K562 (cell line): ENCODE results near the gene ATP6V1G2. TPM values are rescaled to one million over a fixed set of nuclear protein-coding genes. Genes with fewer than 3 reads are reported as not detected.

Experiments used
- ATAC-seq: fragments of 200-7000 bp; cut with Tn5 transposase; 3 replicates; pipeline ENCODE4 v1.9.1; 2020; ENCODE audit warnings: moderate library complexity
- BruUV-seq: library from RNA; stranded (reverse); fragments of 400-500 nt; replicated peaks from 2 replicates; lab custom pipeline; 2021; lab: Mats Ljungman, UMichigan
- CTCF ChIA-PET: fragments of 300-600 bp; formaldehyde crosslinking; extraction: SDS; loops from one replicate; lab custom pipeline; 2021; ENCODE audit warnings: low intra/inter-chr PET ratio; lab: Yijun Ruan, JAX
- POLR2A ChIA-PET: fragments of 300-600, 350-650 bp; sonication (Branson Sonifier 250); formaldehyde crosslinking; extraction: SDS; loops from one replicate; lab custom pipeline; 2021; ENCODE audit warnings: antibody characterized with exemption, inconsistent platforms; lab: Yijun Ruan, JAX
- DNase-seq, 4 experiments: peaks; one replicate each; pipeline versions ENCODE4 v3.0.0 to v3.0.0-alpha.2; 2011 to 2018; ENCODE audit warnings: low spot score in 3 of 4, mixed read lengths in 3 of 4; ENCODE audit errors: extremely low read depth in 1 of 4
- FAIRE-seq: peaks from 2 replicates; lab custom pipeline; 2011; peaks lifted over from hg19 to GRCh38; lab: Jason Lieb, UNC
- H2AFZ ChIP-seq: 2 replicates; pipeline ENCODE4 v1.6.0; 2011; ENCODE audit warnings: low read depth, low read length, control low read depth, inconsistent platforms
- H3K27ac ChIP-seq: fragments of 200-600 bp; 3 replicates; pipeline ENCODE4 v1.8.0; 2011; ENCODE audit warnings: low read depth, mild to moderate bottlenecking, control low read depth, inconsistent platforms, low read length, moderate library complexity, mixed read lengths; ENCODE audit errors: extremely low read depth
- H3K27me3 ChIP-seq, 2 experiments: fragments of 300-600 bp in 1 of 2; 2 replicates in 1 of 2; 3 replicates in 1 of 2; pipeline versions ENCODE4 v1.6.0 to v1.8.0; 2011; ENCODE audit warnings: inconsistent platforms in 2 of 2, low read length in 2 of 2, mild to moderate bottlenecking in 1 of 2, mixed read lengths in 1 of 2, moderate library complexity in 1 of 2; ENCODE audit not compliant: control insufficient read depth in 2 of 2, insufficient read depth in 2 of 2
- H3K36me3 ChIP-seq: fragments of 300-600 bp; 3 replicates; pipeline ENCODE4 v1.8.0; 2011; ENCODE audit warnings: mild to moderate bottlenecking, low read length, inconsistent platforms; ENCODE audit not compliant: control insufficient read depth, insufficient read depth
- H3K4me1 ChIP-seq, 2 experiments: fragments of 200-600 bp in 1 of 2; replicated peaks in 1 of 2; 2 replicates in 1 of 2; 3 replicates in 1 of 2; pipeline versions ENCODE4 v1.5.1 to v1.8.0; 2011; ENCODE audit warnings: inconsistent platforms in 2 of 2, low read length in 2 of 2, mild to moderate bottlenecking in 1 of 2, mixed read lengths in 1 of 2, moderate library complexity in 1 of 2; ENCODE audit not compliant: control insufficient read depth in 2 of 2, insufficient read depth in 2 of 2
- H3K4me2 ChIP-seq: 2 replicates; pipeline ENCODE4 v1.6.1; 2011; ENCODE audit warnings: low read length, control low read depth, inconsistent platforms, mixed read lengths; ENCODE audit not compliant: insufficient read depth
- H3K4me3 ChIP-seq: fragments of 200-600 bp; sonication (generic), shearing (Covaris generic); 2 replicates; pipeline ENCODE4 v1.5.1; 2016; ENCODE audit warnings: control low read depth, inconsistent platforms
- H3K79me2 ChIP-seq: fragments of 200-600 bp; 3 replicates; pipeline ENCODE4 v1.8.0; 2011; ENCODE audit warnings: low read length, inconsistent platforms; ENCODE audit not compliant: control insufficient read depth, insufficient read depth
- H3K9ac ChIP-seq, 2 experiments: 2 replicates each; pipeline versions ENCODE4 v1.6.0 to v1.6.1; 2011; ENCODE audit warnings: low read depth in 2 of 2, low read length in 2 of 2, control low read depth in 1 of 2, inconsistent platforms in 1 of 2, mild to moderate bottlenecking in 1 of 2, mixed read lengths in 1 of 2; ENCODE audit not compliant: insufficient read depth in 1 of 2
- H3K9me1 ChIP-seq: one replicate; pipeline ENCODE4 v1.6.0; 2011; ENCODE audit warnings: inconsistent platforms, mild to moderate bottlenecking, low read length, moderate library complexity; ENCODE audit not compliant: control insufficient read depth, insufficient read depth
- H3K9me3 ChIP-seq: replicated peaks from 2 replicates; pipeline ENCODE4 v1.5.1; 2011; ENCODE audit warnings: low read depth, low read length, inconsistent platforms; ENCODE audit not compliant: control insufficient read depth, insufficient read depth
- H4K20me1 ChIP-seq: replicated peaks from 2 replicates; pipeline ENCODE4 v1.6.1; 2011; ENCODE audit warnings: low read length, inconsistent platforms, mixed read lengths; ENCODE audit not compliant: control insufficient read depth, insufficient read depth
- HDAC6 ChIP-seq: IDR thresholded peaks from 2 replicates; pipeline ENCODE4 v1.6.1; 2012; ENCODE audit warnings: low read depth, mild to moderate bottlenecking, control low read depth, inconsistent platforms, low read length, moderate library complexity
- HIVEP1 ChIP-seq: fragments of 250-450 bp; sonication (Bioruptor Pico); IDR thresholded peaks from 2 replicates; pipeline ENCODE4 v1.4.0; 2020; ENCODE audit warnings: mild to moderate bottlenecking
- IFI16 ChIP-seq: fragments of 250-450 bp; sonication (Bioruptor Pico); IDR thresholded peaks from 2 replicates; pipeline ENCODE4 v2.1.2; 2022; ENCODE audit warnings: mild to moderate bottlenecking, inconsistent platforms
- LEF1 ChIP-seq: fragments of 450-650 bp; IDR thresholded peaks from 2 replicates; pipeline ENCODE4 v1.6.1; 2016; ENCODE audit warnings: mild to moderate bottlenecking
- NFE2 ChIP-seq: IDR thresholded peaks from 2 replicates; pipeline ENCODE4 v1.6.1; 2014; ENCODE audit warnings: antibody characterized with exemption, low read depth
- PKNOX1 ChIP-seq: fragments of 450-650 bp; IDR thresholded peaks from 2 replicates; pipeline ENCODE4 v1.6.1; 2016
- PRMT5 ChIP-seq: sonication (generic); formaldehyde crosslinking; IDR thresholded peaks from 2 replicates; pipeline ENCODE4 v1.5.0; 2020; ENCODE audit warnings: missing genetic modification reagents
- RHOXF2B ChIP-seq: fragments of 250-450 bp; sonication (Bioruptor Pico); conservative IDR thresholded peaks from 2 replicates; pipeline ENCODE4 v1.5.1; 2021
- THRB ChIP-seq: fragments of 450-650 bp; formaldehyde crosslinking; conservative IDR thresholded peaks from 2 replicates; pipeline ENCODE4 v1.4.0; 2022; ENCODE audit warnings: mild to moderate bottlenecking, missing genetic modification characterization
- ZBTB17 ChIP-seq: fragments of 450-650 bp; formaldehyde crosslinking; IDR thresholded peaks from 2 replicates; pipeline ENCODE4 v1.4.0; 2020; ENCODE audit warnings: mild to moderate bottlenecking
- ZNF263 ChIP-seq: sonication (generic); formaldehyde crosslinking; IDR thresholded peaks from 2 replicates; pipeline ENCODE4 v1.8.0; 2022; ENCODE audit warnings: mild to moderate bottlenecking, missing genetic modification reagents, borderline replicate concordance
- WGBS: fragments of 100-300 bp; shearing (Covaris generic); methylation state at CpG from one replicate; pipeline ENCODE4 v1.1.6; 2016; ENCODE audit warnings: low coverage, mixed read lengths; ENCODE audit not compliant: insufficient coverage; ENCODE audit errors: missing lambda C conversion rate; 5-methylcytosine and 5-hydroxymethylcytosine counted together
- in situ Hi-C: fragments of 300-500 bp; cut with MboI; formaldehyde crosslinking; loops from 4 replicates; pipeline ENCODE4 v1.15.0; 2018; ENCODE audit warnings: inconsistent platforms, mixed read lengths
- intact Hi-C: fragments of 100-400 bp; cut with micrococcal nuclease; formaldehyde crosslinking; loops from 2 replicates; pipeline ENCODE4 v1.14.2; 2022
- polyA plus RNA-seq, 8 experiments: library from polyadenylated mRNA; depleted of rRNA in 4 of 8; stranded (reverse) in 5 of 8; unstranded in 3 of 8; fragments of >200 nt; fragmentation: Nextera tagmentation in 2 of 8; fragmentation: Illumina TruSeq in 1 of 8; extraction: Ambion mirVana in 2 of 8; extraction: Trizol in 1 of 8; gene quantifications; 2 replicates each; pipeline versions ENCODE4 v1.2.1 to v1.2.3, GENCODE V29; 2011 to 2014; ENCODE audit warnings: inconsistent platforms in 1 of 8, missing spikeins in 1 of 8
- total RNA-seq, 7 experiments: library from RNA; depleted of rRNA in 6 of 7; stranded (reverse); fragments of >200 nt in 6 of 7; fragmentation: Illumina TruSeq in 2 of 7; extraction: Trizol in 2 of 7; gene quantifications; 2 replicates each; pipeline versions ENCODE4 v1.2.1 to v1.2.3, GENCODE V29; 2011 to 2021; ENCODE audit warnings: low replicate concordance in 1 of 7
- TF ChIP-seq, protein P1 (sequence below): fragments of 250-450 bp; sonication (Bioruptor Pico); IDR thresholded peaks from 2 replicates; pipeline ENCODE4 v1.6.1; 2021; ENCODE audit warnings: mild to moderate bottlenecking

ATP6V1G2 gene
- total and polyA plus RNA-seq, 9 of the 15 experiments (the other 6 are each of a cell fraction or from before 2014, with no cell fraction given), result 0.14 to 1.5 (median 0.33) TPM

DNA sequence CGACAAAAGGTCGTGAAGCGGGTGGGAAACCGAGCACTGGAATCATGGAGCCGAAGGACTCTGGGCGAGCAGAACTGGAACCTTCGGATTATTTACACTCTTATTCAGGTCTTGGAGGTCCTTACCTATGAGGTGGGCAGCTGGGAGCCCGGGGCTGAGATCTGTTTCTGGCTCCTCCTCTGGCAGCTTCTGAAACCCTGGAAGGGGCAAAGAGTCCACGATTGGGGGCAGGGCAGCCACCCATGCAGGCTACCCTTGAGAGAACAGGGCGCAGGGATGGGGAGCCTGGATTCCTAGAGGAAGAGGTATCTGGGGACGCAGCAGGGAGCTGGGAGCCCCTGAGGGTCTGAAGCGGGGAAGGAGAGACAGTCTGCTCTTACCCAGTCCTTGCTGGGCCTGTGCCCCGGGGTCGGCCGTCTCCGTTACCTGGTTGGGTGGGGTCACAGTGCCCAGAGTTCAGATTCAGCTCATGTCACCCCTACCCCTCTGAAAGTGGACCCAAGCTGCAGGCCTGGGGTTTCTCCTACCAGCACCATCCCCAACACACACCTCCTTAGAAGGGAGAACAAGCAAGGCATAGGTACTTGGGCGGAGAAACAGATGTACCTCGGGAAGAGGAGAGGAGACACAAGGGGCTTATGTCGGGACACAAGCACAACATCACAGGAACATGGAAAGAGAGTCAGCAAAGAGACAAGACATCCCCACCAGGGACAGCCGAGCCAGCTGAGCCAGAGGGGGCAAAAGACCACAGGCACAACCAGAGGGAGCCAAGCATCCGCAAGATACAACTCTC, 35.2 kb upstream of the ATP6V1G2 start:
- BruUV-seq, result TSS peak; percentile 79
- peak overlapping the region; percentile 75 to 97 for H3K9ac ChIP-seq
- no peaks in the 10 kb centered on the region for H4K20me1 ChIP-seq
- DNase-seq, result no peak
- intact Hi-C loops (loop anchor here (2.0 to 10.0 kb wide), 2 partner anchors 35 to 387 kb away; partner anchors contain the start of genes ATP6V1G2 and NFKBIL1), in situ Hi-C loops (no loop called here)
- H3K4me2 ChIP-seq, result peak overlapping the region; percentile 91
- ChIA-PET POLR2A (interaction anchor here (0.6 to 3.3 kb wide), 11 partner anchors 12 to 257 kb away, joined by 3 to 20 read pairs (median 4); partner anchors contain the start of gene DDX39B), CTCF (interaction anchor here (0.7 to 1.0 kb wide), 3 partner anchors 16 to 22 kb away, joined by 3 to 7 read pairs (median 4); no protein-coding TSS in a partner anchor)
- H3K27ac ChIP-seq, result peak overlapping the region; percentile 45; the same call in 1 of the 3 replicates
- no peaks in the 10 kb centered on the region for H3K36me3 ChIP-seq
- H3K79me2 ChIP-seq, result no peaks in the 10 kb centered on the region
- H3K27me3 ChIP-seq, result no peaks in the 10 kb centered on the region
- no peaks in the 10 kb centered on the region for H3K9me1 ChIP-seq
- no peaks in the 10 kb centered on the region for H3K9me3 ChIP-seq
- TF ChIP-seq, protein P1, sequence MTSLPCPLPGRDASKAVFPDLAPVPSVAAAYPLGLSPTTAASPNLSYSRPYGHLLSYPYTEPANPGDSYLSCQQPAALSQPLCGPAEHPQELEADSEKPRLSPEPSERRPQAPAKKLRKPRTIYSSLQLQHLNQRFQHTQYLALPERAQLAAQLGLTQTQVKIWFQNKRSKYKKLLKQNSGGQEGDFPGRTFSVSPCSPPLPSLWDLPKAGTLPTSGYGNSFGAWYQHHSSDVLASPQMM (CRISPR knock-in tag), result no peak
- TF ChIP-seq ZNF263 (peak; percentile 34; the same call in 1 of the 2 replicates), PKNOX1 (no peak), IFI16 (CRISPR knock-in tag) (no peak), PRMT5 (CRISPR knock-in tag) (0 out of 2 replicates have a peak, but pooled peaks have one; percentile 57), HIVEP1 (CRISPR knock-in tag) (no peak), NFE2 (no peak), THRB (CRISPR knock-in tag) (no peak), LEF1 (no peak), ZBTB17 (peak; percentile 5; the same call in 1 of the 2 replicates), HDAC6 (no peak), RHOXF2B (no peak)
- FAIRE-seq, result no peak
- peaks cover 10 to 31% of the 10 kb centered on the region in 2 experiments for H3K4me1 ChIP-seq
- WGBS, result 39% methylated on average over 21 of the region's 21 CpGs
- peak overlapping the region; percentile 62 for H3K4me3 ChIP-seq
- ATAC-seq, result peak; percentile 10
- peak overlapping the region; percentile 97 for H2AFZ ChIP-seq
